GM20431 (cell line): Measurements from ENCODE around the gene MRGPRX2.

Experiments
- in situ Hi-C: fragments of 300-500 bp; cut with MseI, MboI; formaldehyde crosslinking; loops from one replicate; pipeline ENCODE4 v1.15.0; 2020; ENCODE audit warnings: low sequenced_read_pairs; ENCODE audit not compliant: unreplicated experiment

The MRGPRX2 gene

GRCh38 chr11:19076744-19077589 lies 16.4 kb upstream of the MRGPRX2 start:
- in situ Hi-C loops = loop anchor here (10.0 kb wide), 1 partner anchor 478 kb away; no protein-coding TSS in a partner anchor

GRCh38 chr11:19075636-19076035 lies 15.1 kb upstream of the MRGPRX2 start:
- in situ Hi-C loops = loop anchor here (10.0 kb wide), 1 partner anchor 479 kb away; no protein-coding TSS in a partner anchor

- in situ Hi-C loops = loop anchor here (10.0 to 25.0 kb wide), 2 partner anchors 481 to 664 kb away; no protein-coding TSS in a partner anchor
These were observed 13.2 kb upstream of the MRGPRX2 start for GRCh38 chr11:19073454-19074415.

GRCh38 chr11:19072464-19072863 lies 11.9 kb upstream of the MRGPRX2 start:
- in situ Hi-C loops = loop anchor here (10.0 to 25.0 kb wide), 2 partner anchors 482 to 665 kb away; no protein-coding TSS in a partner anchor

- in situ Hi-C loops = loop anchor here (10.0 to 25.0 kb wide), 2 partner anchors 484 to 666 kb away; no protein-coding TSS in a partner anchor
These were observed 10.7 kb upstream of the MRGPRX2 start for GRCh38 chr11:19071255-19071654.

- in situ Hi-C loops = loop anchor here (25.0 kb wide), 1 partner anchor 677 kb away; no protein-coding TSS in a partner anchor
These were observed 684 bp downstream of the MRGPRX2 start for GRCh38 chr11:19059833-19060232.

- in situ Hi-C loops = loop anchor here (25.0 kb wide), 1 partner anchor 681 kb away; no protein-coding TSS in a partner anchor
These were observed 4.6 kb downstream of the MRGPRX2 start for GRCh38 chr11:19055905-19056304.

- in situ Hi-C loops = loop anchor here (25.0 kb wide), 1 partner anchor 682 kb away; no protein-coding TSS in a partner anchor
These were observed 5.5 kb downstream of the MRGPRX2 start for GRCh38 chr11:19055016-19055415.

GRCh38 chr11:19053909-19054308 lies 6.6 kb downstream of the MRGPRX2 start:
- in situ Hi-C loops = loop anchor here (25.0 kb wide), 1 partner anchor 683 kb away; no protein-coding TSS in a partner anchor

GRCh38 chr11:19050281-19050680 lies 10.2 kb downstream of the MRGPRX2 start:
- in situ Hi-C loops = loop anchor here (25.0 kb wide), 1 partner anchor 687 kb away; no protein-coding TSS in a partner anchor

GRCh38 chr11:19049351-19049750 lies 11.2 kb downstream of the MRGPRX2 start:
- in situ Hi-C loops = no loop called here

GRCh38 chr11:19040051-19040450 lies 20.5 kb downstream of the MRGPRX2 start:
- in situ Hi-C loops = no loop called here

GRCh38 chr11:19039409-19039808 lies 21.1 kb downstream of the MRGPRX2 start:
- in situ Hi-C loops = no loop called here

- in situ Hi-C loops = no loop called here
These were observed 27.5 kb downstream of the MRGPRX2 start for GRCh38 chr11:19032990-19033389.

- in situ Hi-C loops = no loop called here
These were observed 32.5 kb downstream of the MRGPRX2 start for GRCh38 chr11:19027829-19028595.

GRCh38 chr11:19026862-19027261 lies 33.7 kb downstream of the MRGPRX2 start:
- in situ Hi-C loops = no loop called here

GRCh38 chr11:19025481-19026406 lies 34.8 kb downstream of the MRGPRX2 start:
- in situ Hi-C loops = no loop called here

GRCh38 chr11:19020831-19021230 lies 39.7 kb downstream of the MRGPRX2 start:
- in situ Hi-C loops = no loop called here
